GM12891 (cell line): ENCODE measurements around the gene KLHL6.

ENCODE experiments used
- DNase-seq: peaks from one replicate; pipeline ENCODE4 v3.0.0; 2011; ENCODE audit warnings: low spot score; ENCODE audit not compliant: insufficient read length
- FAIRE-seq: peaks from 2 replicates; lab custom pipeline; 2011; peaks lifted over from hg19 to GRCh38; lab: Jason Lieb, UNC
- PAX5 ChIP-seq: IDR thresholded peaks from 2 replicates; pipeline ENCODE4 v1.6.1; 2011; ENCODE audit warnings: low read length, moderate library complexity, mild to moderate bottlenecking; ENCODE audit not compliant: insufficient read depth, severe bottlenecking
- POLR2A ChIP-seq: IDR thresholded peaks from 2 replicates; pipeline ENCODE4 v1.6.1; 2011; ENCODE audit warnings: low read depth, low read length, control low read depth
- POLR2AphosphoS5 ChIP-seq: IDR thresholded peaks from 2 replicates; pipeline ENCODE4 v1.6.1; 2011; ENCODE audit warnings: low read depth, low read length, control low read depth
- POU2F2 ChIP-seq: IDR thresholded peaks from 2 replicates; pipeline ENCODE4 v1.6.1; 2011; ENCODE audit warnings: low read depth, mild to moderate bottlenecking, control low read depth, low read length, moderate library complexity
- SPI1 ChIP-seq: IDR thresholded peaks from 2 replicates; pipeline ENCODE4 v1.6.1; 2011; ENCODE audit warnings: low read depth, low read length, control low read depth
- TAF1 ChIP-seq: IDR thresholded peaks from 2 replicates; pipeline ENCODE4 v1.6.1; 2011; ENCODE audit warnings: low read depth, low read length, control low read depth

KLHL6 gene

DNA sequence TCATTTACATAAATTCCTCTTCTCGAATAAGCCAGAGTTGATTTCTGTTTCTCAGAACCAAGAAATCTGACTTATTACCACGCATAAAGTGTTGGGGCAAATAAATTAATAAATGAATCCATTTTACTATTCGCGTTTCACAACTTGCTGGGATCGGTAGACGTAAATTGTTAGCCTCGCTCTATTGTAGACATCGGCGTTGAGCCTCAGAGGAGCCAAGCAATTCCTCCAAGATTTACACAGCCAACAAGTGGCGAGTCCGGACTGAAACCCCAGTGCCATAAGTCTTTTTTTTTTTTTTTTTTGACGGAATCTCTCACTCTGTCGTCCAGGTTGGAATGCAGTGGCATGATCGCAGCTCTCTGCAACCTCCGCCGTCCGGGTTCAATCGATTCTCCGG lies 8.9 kb downstream of the KLHL6 start:
- DNase-seq (no peak), FAIRE-seq (no peak)
- TF ChIP-seq POLR2AphosphoS5 (no peak), PAX5 (no peak), POU2F2 (no peak), POLR2A (no peak), SPI1 (no peak), TAF1 (no peak)

DNA sequence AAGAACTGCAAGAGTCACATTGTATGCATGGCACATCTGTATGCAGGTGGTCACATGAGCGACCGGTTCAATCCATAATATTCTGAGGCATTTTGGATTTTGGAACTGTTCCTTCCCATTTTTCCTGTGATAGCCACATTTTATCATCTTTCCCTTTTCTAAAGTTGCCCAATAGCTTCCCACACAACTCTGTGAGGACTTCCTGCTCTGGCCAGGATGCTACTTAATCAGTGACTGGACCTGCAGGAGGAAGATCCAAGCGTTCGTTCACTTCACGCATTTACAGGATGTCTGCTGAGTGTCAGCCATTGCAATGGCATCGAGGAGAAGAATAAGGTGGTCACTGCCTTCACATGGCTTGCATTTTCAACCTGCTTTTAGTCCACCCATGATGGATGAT lies 9.8 kb downstream of the KLHL6 start:
- no peak for DNase-seq
- peak; percentile 23 for FAIRE-seq
- TF ChIP-seq SPI1, result no peak
- TF ChIP-seq POLR2AphosphoS5, result no peak
- TF ChIP-seq PAX5, result no peak
- no peak for TF ChIP-seq TAF1
- no peak for TF ChIP-seq POLR2A
- no peak for TF ChIP-seq POU2F2

DNA sequence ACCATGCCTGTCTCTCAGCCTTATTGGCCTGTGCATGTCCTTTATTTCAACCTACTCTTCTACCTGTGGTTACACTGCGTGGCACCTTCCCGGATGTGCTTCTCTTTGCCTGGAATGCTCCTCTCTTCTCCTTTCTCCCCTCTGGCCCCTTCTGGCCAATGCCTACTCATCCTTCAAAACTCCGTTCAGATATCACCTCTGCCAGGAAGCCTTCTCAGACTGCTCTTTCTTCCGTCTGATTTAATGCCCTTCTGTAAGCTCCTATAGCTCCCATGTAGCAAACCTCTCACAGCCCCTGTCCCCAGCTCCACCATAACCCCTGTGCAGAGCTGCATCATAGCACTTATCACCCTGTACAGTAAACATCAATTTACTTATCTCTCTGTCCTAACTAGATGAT lies 13.2 kb downstream of the KLHL6 start:
- DNase-seq (no peak), FAIRE-seq (no peak)
- TF ChIP-seq POU2F2 (no peak), POLR2A (no peak), SPI1 (no peak), POLR2AphosphoS5 (no peak), PAX5 (no peak), TAF1 (no peak)

DNA sequence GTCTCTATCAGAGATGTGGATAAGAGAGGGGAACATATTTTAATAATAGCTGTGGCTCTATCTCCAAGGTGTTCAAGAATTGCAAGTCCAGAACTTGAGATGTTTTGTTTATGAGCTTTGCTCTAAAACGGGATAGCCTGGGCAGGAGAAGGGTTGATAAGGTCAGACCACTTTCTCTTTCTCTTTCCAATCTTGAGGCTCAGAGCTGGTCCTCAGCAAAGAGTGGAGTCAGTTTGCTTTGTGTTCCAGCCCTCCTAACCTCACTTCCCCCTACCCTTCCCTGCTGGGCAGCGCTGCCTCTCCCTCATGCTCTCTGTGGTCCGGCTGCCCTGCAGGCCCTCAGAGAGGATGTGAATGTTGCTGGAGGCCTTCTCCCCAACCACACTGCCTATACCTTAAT lies 13.8 kb downstream of the KLHL6 start:
- FAIRE-seq (peak; percentile 63), DNase-seq (no peak)
- TF ChIP-seq SPI1, result 0 out of 2 replicates have a peak, but pooled peaks have one; percentile 28
- no peak for TF ChIP-seq POU2F2
- no peak for TF ChIP-seq PAX5

DNA sequence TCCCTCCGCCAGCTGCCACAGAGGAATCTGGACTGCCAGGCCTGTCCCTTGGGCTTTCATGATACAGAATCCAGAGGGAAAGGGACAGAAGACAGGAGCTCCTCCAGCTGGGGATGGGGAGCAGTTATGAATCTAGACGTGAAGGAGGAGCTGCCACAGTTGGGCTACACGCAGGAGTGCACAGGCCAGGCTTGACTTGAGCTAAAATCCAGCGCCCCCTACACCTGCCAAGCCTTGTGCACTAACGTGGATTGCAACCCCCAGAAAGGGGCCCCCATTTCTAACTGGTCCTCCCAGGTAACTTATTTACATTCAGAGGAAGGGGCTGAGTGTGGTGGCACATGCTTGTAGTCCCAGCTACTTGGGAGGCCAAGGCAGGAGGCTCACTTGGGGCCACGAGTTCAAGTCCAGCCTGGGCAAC lies 14.3 kb downstream of the KLHL6 start:
- no peak for DNase-seq
- FAIRE-seq, result peak; percentile 76
- TF ChIP-seq POU2F2 (no peak), SPI1 (no peak), TAF1 (no peak), POLR2A (no peak), POLR2AphosphoS5 (no peak), PAX5 (no peak)

DNA sequence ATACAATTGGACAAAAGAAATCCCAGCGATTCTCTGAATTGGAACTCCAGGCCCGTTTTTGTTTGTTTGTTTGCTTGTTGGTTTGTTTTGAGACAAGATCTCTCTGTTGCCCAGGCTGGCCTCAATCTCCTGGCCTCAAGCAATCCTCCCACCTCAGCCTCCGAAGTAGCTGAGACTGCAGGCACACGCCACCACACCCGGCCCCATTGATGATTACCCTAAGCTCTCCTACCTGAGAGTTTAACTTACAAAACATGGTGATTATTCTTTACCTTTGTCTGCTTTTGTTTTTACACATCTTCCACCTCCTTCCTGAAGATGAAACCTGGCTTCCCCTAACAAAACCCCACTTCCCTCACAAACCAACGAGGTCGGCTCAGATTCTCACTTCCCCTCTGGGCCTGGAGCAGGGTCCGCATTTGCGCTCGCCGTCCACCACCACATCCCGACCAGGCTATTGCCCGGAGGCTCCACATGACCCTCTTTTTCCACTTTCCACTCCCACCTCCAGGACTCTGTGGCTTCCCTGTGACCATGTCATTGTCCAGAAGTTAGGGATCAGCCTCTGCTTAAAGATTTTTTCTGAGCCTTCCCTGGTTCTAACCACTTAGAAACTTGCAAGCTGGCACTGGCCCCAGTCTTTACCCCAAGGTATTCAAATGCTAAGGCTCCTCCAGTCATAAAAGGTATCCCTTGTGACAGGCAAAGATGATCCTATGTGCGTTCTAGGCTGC lies 14.8 kb downstream of the KLHL6 start:
- peak; percentile 86 for FAIRE-seq
- TF ChIP-seq SPI1 (peak; percentile 98), POU2F2 (no peak)

DNA sequence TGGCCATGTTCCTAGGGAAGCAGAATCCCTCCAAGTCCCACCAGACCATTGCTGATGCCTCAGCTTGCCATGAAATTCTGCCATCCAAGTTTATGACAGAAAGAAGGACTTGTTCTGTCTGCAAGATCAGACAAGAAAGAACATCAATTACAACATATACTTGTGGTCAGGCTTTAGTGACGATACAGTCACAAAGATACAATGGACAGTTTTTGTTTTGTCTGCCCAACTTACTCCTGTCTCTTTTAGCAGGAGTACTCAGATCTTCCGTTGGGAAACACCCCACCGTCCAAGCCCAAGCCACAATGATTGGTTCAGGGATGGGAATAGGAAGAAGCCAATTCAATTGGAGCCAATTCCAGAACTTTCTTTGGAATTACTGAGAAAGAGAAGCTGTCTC lies 15.7 kb downstream of the KLHL6 start:
- TF ChIP-seq TAF1 (no peak), SPI1 (no peak), POLR2AphosphoS5 (no peak), POU2F2 (no peak), POLR2A (no peak), PAX5 (no peak)
- no peak for DNase-seq
- no peak for FAIRE-seq

More for the DNA sequence above, 14.8 kb downstream of the KLHL6 start:
- DNase-seq, result no peak

DNA sequence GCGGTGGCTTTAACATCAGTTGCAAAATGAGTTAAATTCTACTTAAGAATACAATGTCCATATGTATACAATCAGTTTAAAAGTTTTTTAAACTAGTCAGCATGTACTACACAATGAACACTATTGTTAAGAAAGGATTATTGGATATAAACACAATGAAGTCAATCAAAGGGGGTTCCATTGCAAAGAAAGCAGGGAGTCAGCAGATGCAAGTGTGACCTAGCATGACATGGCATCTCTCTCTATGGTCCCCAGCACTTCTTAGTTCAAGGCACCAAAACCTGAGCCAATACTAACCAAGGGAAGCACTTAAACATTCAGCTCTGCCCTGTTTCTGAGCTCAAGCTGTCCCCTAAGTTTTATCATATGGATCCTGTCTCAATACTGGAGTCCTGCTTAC lies 17.0 kb downstream of the KLHL6 start:
- FAIRE-seq (no peak), DNase-seq (no peak)
- TF ChIP-seq POU2F2 (no peak), POLR2AphosphoS5 (no peak), SPI1 (no peak), TAF1 (no peak), PAX5 (no peak), POLR2A (no peak)

DNA sequence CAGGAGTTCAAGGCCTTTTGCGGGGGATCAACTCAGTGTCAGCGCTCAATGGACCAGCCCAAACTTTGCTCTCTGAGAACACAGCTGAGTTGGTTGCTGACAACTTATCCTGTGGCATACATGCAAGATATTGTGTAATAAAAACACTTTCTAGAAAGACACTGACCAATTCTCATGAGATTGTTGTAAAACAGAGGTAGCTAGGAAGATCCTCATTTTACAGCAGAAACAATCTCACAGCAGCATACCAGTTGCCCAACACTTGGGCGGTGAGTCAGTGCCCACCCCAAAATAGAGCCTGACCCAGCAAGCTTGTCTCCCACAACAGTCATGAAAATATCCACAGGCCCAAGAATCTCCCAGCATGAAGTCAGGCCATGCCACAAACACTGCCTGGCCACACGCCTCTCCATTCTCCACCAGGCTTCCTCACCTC lies 18.2 kb downstream of the KLHL6 start:
- FAIRE-seq (no peak), DNase-seq (no peak)

More for the DNA sequence above, 18.2 kb downstream of the KLHL6 start:
- TF ChIP-seq POLR2A (no peak), SPI1 (no peak), POLR2AphosphoS5 (no peak), TAF1 (no peak), POU2F2 (no peak), PAX5 (no peak)
